HCT116 (cell line): ENCODE measurements around the gene HECW1. TPM values are rescaled to one million over a fixed set of nuclear protein-coding genes. Genes with fewer than 3 reads are reported as not detected.

Experiments used
- ATAC-seq: fragments of 200-7000 bp; cut with Tn5 transposase; 2 replicates; pipeline ENCODE4 v1.9.1; 2020; ENCODE audit warnings: mild to moderate bottlenecking, moderate library complexity
- BruUV-seq: library from RNA; stranded (reverse); fragments of 400-500 nt; replicated peaks from 2 replicates; lab custom pipeline; 2021; lab: Mats Ljungman, UMichigan
- CTCF ChIA-PET: fragments of 300-600 bp; sonication (Branson Sonifier 250); formaldehyde crosslinking; loops from one replicate; lab custom pipeline; 2021; ENCODE audit warnings: antibody characterized with exemption; lab: Charles Lee
- POLR2A ChIA-PET: fragments of 300-600, 350-600 bp; sonication (Branson Sonifier 250); formaldehyde crosslinking; loops from one replicate; lab custom pipeline; 2021; ENCODE audit warnings: antibody characterized with exemption; lab: Charles Lee
- RAD21 ChIA-PET, 2 experiments: fragments of 300-600 bp; sonication (Branson Sonifier 250); formaldehyde crosslinking; loops; one replicate each; lab custom pipeline; 2023; ENCODE audit warnings: low total read pairs in 2 of 2; ENCODE audit not compliant: uncharacterized antibody in 2 of 2, unreplicated experiment in 2 of 2, low non-redundant PET in 1 of 2; lab: Charles Lee
- DNase-seq: peaks from one replicate; pipeline ENCODE4 v3.0.0-alpha.2; 2010; ENCODE audit warnings: low read depth, low spot score
- H2AFZ ChIP-seq: fragments of 200-600 bp; shearing (Covaris generic), sonication (generic); 2 replicates; pipeline ENCODE4 v1.6.1; 2017; ENCODE audit warnings: low read depth, mixed run types, mixed read lengths, antibody characterized with exemption, low read length; ENCODE audit not compliant: poor library complexity, severe bottlenecking
- H3K27ac ChIP-seq: 2 replicates; pipeline ENCODE4 v1.5.1; 2012; ENCODE audit warnings: low read depth, low read length
- H3K27me3 ChIP-seq: fragments of 200-600 bp; sonication (generic); 2 replicates; pipeline ENCODE4 v1.6.1; 2016; ENCODE audit warnings: mixed run types, low read length, mixed read lengths; ENCODE audit not compliant: insufficient read depth
- H3K36me3 ChIP-seq, 2 experiments: fragments of 200-500 bp in 1 of 2; fragments of 200-600 bp in 1 of 2; sonication (Bioruptor generic) in 1 of 2; sonication (generic) in 1 of 2; 2 replicates each; pipeline versions ENCODE4 v1.5.1 to v1.6.1; 2014 to 2016; ENCODE audit warnings: low read length in 2 of 2, inconsistent platforms in 1 of 2, mixed read lengths in 1 of 2, mixed run types in 1 of 2; ENCODE audit not compliant: insufficient read depth in 2 of 2, control insufficient read depth in 1 of 2
- H3K4me1 ChIP-seq, 2 experiments: fragments of 200-600 bp in 1 of 2; sonication (generic) in 1 of 2; 2 replicates each; pipeline versions ENCODE4 v1.5.1 to v1.6.1; 2012 to 2017; ENCODE audit warnings: low read length in 2 of 2, inconsistent platforms in 1 of 2, mild to moderate bottlenecking in 1 of 2, mixed read lengths in 1 of 2, mixed run types in 1 of 2, moderate library complexity in 1 of 2; ENCODE audit not compliant: insufficient read depth in 2 of 2, control insufficient read depth in 1 of 2
- H3K4me2 ChIP-seq: fragments of 200-600 bp; sonication (generic); 2 replicates; pipeline ENCODE4 v1.6.1; 2017; ENCODE audit warnings: mixed run types, low read length, mixed read lengths
- H3K4me3 ChIP-seq, 2 experiments: fragments of 200-600 bp in 1 of 2; sonication (generic) in 1 of 2; replicated peaks in 1 of 2; 2 replicates each; pipeline ENCODE4 v1.5.1; 2011 to 2016; ENCODE audit warnings: low read length in 2 of 2, control low read depth in 1 of 2, low read depth in 1 of 2, mild to moderate bottlenecking in 1 of 2, mixed read lengths in 1 of 2, mixed run types in 1 of 2
- H3K79me2 ChIP-seq: fragments of 200-600 bp; sonication (generic); 2 replicates; pipeline ENCODE4 v1.6.1; 2017; ENCODE audit warnings: mild to moderate bottlenecking, mixed run types, low read length, moderate library complexity, mixed read lengths; ENCODE audit not compliant: insufficient read depth
- H3K9ac ChIP-seq: fragments of 200-600 bp; sonication (generic); 2 replicates; pipeline ENCODE4 v1.6.1; 2016; ENCODE audit warnings: low read length, mixed read lengths
- H3K9me2 ChIP-seq: fragments of 200-600 bp; sonication (generic), shearing (Covaris generic); 2 replicates; pipeline ENCODE4 v1.6.1; 2017; ENCODE audit warnings: mixed run types, mild to moderate bottlenecking, moderate library complexity; ENCODE audit not compliant: insufficient read depth
- H3K9me3 ChIP-seq, 2 experiments: fragments of 200-500 bp in 1 of 2; fragments of 200-600 bp in 1 of 2; sonication (Bioruptor generic) in 1 of 2; sonication (generic) in 1 of 2; 2 replicates each; pipeline ENCODE4 v1.6.1; 2014 to 2017; ENCODE audit warnings: low read length in 2 of 2, mixed read lengths in 2 of 2, inconsistent platforms in 1 of 2, low read depth in 1 of 2, mild to moderate bottlenecking in 1 of 2, mixed run types in 1 of 2, moderate library complexity in 1 of 2; ENCODE audit not compliant: control insufficient read depth in 1 of 2, insufficient read depth in 1 of 2
- H4K20me1 ChIP-seq: fragments of 200-600 bp; sonication (generic), shearing (Covaris generic); 2 replicates; pipeline ENCODE4 v1.6.1; 2017; ENCODE audit warnings: mixed run types, mild to moderate bottlenecking, moderate library complexity; ENCODE audit not compliant: insufficient read depth
- CBX3 ChIP-seq: IDR thresholded peaks from 2 replicates; pipeline ENCODE4 v1.6.1; 2012; ENCODE audit warnings: low read depth
- CEBPB ChIP-seq: IDR thresholded peaks from 2 replicates; pipeline ENCODE4 v1.6.1; 2012; ENCODE audit warnings: low read depth
- EZH2 ChIP-seq: fragments of 200-600 bp; sonication (generic); IDR thresholded peaks from 2 replicates; pipeline ENCODE4 v1.6.1; 2017; ENCODE audit warnings: antibody characterized with exemption, mixed run types
- EZH2phosphoT487 ChIP-seq: fragments of 200-600 bp; IDR thresholded peaks from 2 replicates; pipeline ENCODE4 v1.6.1; 2018; ENCODE audit warnings: antibody characterized with exemption, borderline replicate concordance
- POLR2AphosphoS5 ChIP-seq: IDR thresholded peaks from 2 replicates; pipeline ENCODE4 v1.6.1; 2011; ENCODE audit warnings: mild to moderate bottlenecking, low read depth, low read length, moderate library complexity
- RAD21 ChIP-seq: IDR thresholded peaks from 2 replicates; pipeline ENCODE4 v1.6.1; 2012; ENCODE audit warnings: low read depth, mild to moderate bottlenecking
- REST ChIP-seq: IDR thresholded peaks from 2 replicates; pipeline ENCODE4 v1.6.1; 2012; ENCODE audit warnings: low read depth
- SP1 ChIP-seq: IDR thresholded peaks from 2 replicates; pipeline ENCODE4 v1.6.1; 2012; ENCODE audit warnings: low read depth
- YY1 ChIP-seq: IDR thresholded peaks from 2 replicates; pipeline ENCODE4 v1.6.1; 2011; ENCODE audit warnings: low read length, low read depth, moderate library complexity, mild to moderate bottlenecking; ENCODE audit not compliant: insufficient replicate concordance; ENCODE audit errors: extremely low read depth
- intact Hi-C: fragments of 100-400 bp; cut with micrococcal nuclease; formaldehyde crosslinking; loops from 2 replicates; pipeline ENCODE4 v1.10.0; 2022
- total RNA-seq: library from RNA; stranded (reverse); gene quantifications from one replicate; pipeline ENCODE4 v1.2.1, GENCODE V29; 2021; ENCODE audit not compliant: unreplicated experiment

The HECW1 gene
- total RNA-seq, 1 experiment from 2014 or later = 5.6 TPM

GRCh38 chr7:43443381-43443780 is 330.9 kb downstream of the HECW1 start:
- BruUV-seq = no TSS peak
- Histone ChIP-seq H3K4me3 (no peak overlapping the region), H4K20me1 (no peaks in the 10 kb centered on the region), H3K27ac (no peak overlapping the region), H3K9ac (no peak overlapping the region), H3K36me3 (no peaks in the 10 kb centered on the region), H3K79me2 (no peaks in the 10 kb centered on the region), H3K9me3 (no peaks in the 10 kb centered on the region), H2AFZ (no peak overlapping the region), H3K27me3 (no peaks in the 10 kb centered on the region), H3K4me2 (no peak overlapping the region), H3K4me1 (no peaks in the 10 kb centered on the region), H3K9me2 (no peaks in the 10 kb centered on the region)
- no peak for TF ChIP-seq YY1
- no peak for TF ChIP-seq EZH2
- TF ChIP-seq SP1 = no peak
- TF ChIP-seq EZH2phosphoT487 = no peak
- CTCF ChIA-PET = no interaction called here
- intact Hi-C loops = loop anchor here (5.0 kb wide), 1 partner anchor 394 kb away; no protein-coding TSS in a partner anchor
- ATAC-seq (no peak), DNase-seq (no peak)
- RAD21 ChIA-PET = no interaction called here
- POLR2A ChIA-PET = interaction anchor here (0.6 kb wide), 1 partner anchor 139 kb away, joined by 3 read pairs; no protein-coding TSS in a partner anchor

GRCh38 chr7:43444711-43445578 is 332.5 kb downstream of the HECW1 start:
- Histone ChIP-seq H3K4me2 (no peak overlapping the region), H3K4me1 (no peaks in the 10 kb centered on the region), H3K9ac (no peak overlapping the region), H2AFZ (no peak overlapping the region), H4K20me1 (no peaks in the 10 kb centered on the region), H3K79me2 (no peaks in the 10 kb centered on the region), H3K9me2 (no peaks in the 10 kb centered on the region), H3K36me3 (no peaks in the 10 kb centered on the region), H3K9me3 (no peaks in the 10 kb centered on the region), H3K4me3 (no peak overlapping the region), H3K27me3 (no peaks in the 10 kb centered on the region), H3K27ac (no peak overlapping the region)
- ChIA-PET CTCF (no interaction called here), POLR2A (no interaction called here), RAD21 (no interaction called here)
- ATAC-seq = no peak
- TF ChIP-seq CBX3 (no peak), POLR2AphosphoS5 (no peak), CEBPB (no peak), EZH2 (no peak), YY1 (no peak), REST (no peak), RAD21 (no peak)
- DNase-seq = no peak
- BruUV-seq = no TSS peak
- intact Hi-C loops = loop anchor here (5.0 kb wide), 1 partner anchor 392 kb away; no protein-coding TSS in a partner anchor
